Liver (tissue), 3 donors: Measurements from ENCODE around the gene SOST.

Experiments
- EGR1 ChIP-seq, 2 donors: IDR thresholded peaks; 2 replicates each; pipeline ENCODE4 v1.6.1; 2016 to 2018; ENCODE audit warnings: antibody characterized with exemption in 2 of 2, low read depth in 2 of 2
- GABPA ChIP-seq, 2 donors: IDR thresholded peaks in 1 of 2; conservative IDR thresholded peaks in 1 of 2; 2 replicates each; pipeline ENCODE4 v1.6.1; 2016; ENCODE audit warnings: antibody characterized with exemption in 2 of 2, mild to moderate bottlenecking in 1 of 2, moderate library complexity in 1 of 2
- JUND ChIP-seq, 2 donors: IDR thresholded peaks; 2 replicates each; pipeline ENCODE4 v1.6.1; 2016; ENCODE audit warnings: antibody characterized with exemption in 2 of 2
- NR2F2 ChIP-seq: IDR thresholded peaks from 2 replicates; pipeline ENCODE4 v1.6.1; 2016; ENCODE audit warnings: antibody characterized with exemption
- RAD21 ChIP-seq, 2 donors: IDR thresholded peaks; 2 replicates each; pipeline ENCODE4 v1.6.1; 2016; ENCODE audit warnings: antibody characterized with exemption in 2 of 2, mild to moderate bottlenecking in 2 of 2
- RXRA ChIP-seq, 2 donors: IDR thresholded peaks; 2 replicates each; pipeline ENCODE4 v1.6.1; 2017 to 2018; ENCODE audit warnings: antibody characterized with exemption in 2 of 2, mild to moderate bottlenecking in 1 of 2
- SP1 ChIP-seq: IDR thresholded peaks from 2 replicates; pipeline ENCODE4 v1.6.1; 2018; ENCODE audit warnings: antibody characterized with exemption, mild to moderate bottlenecking
- TAF1 ChIP-seq: conservative IDR thresholded peaks from 2 replicates; pipeline ENCODE4 v1.6.1; 2016; ENCODE audit warnings: antibody characterized with exemption, mild to moderate bottlenecking
- YY1 ChIP-seq: IDR thresholded peaks from 2 replicates; pipeline ENCODE4 v1.6.1; 2016; ENCODE audit warnings: antibody characterized with exemption, mild to moderate bottlenecking
- TF ChIP-seq, protein P1 (sequence below): fragments of 150-350 bp; IDR thresholded peaks from 2 replicates; pipeline ENCODE4 v1.5.1; 2017; ENCODE audit warnings: improper control_type of control experiment, low read depth, low read length; ENCODE audit not compliant: missing input control
- TF ChIP-seq, protein P2 (sequence below): IDR thresholded peaks from 2 replicates; pipeline ENCODE4 v1.6.1; 2016; ENCODE audit warnings: antibody characterized with exemption, mild to moderate bottlenecking
- TF ChIP-seq, protein P3 (sequence below): IDR thresholded peaks from 2 replicates; pipeline ENCODE4 v1.6.1; 2016; ENCODE audit warnings: antibody characterized with exemption
- TF ChIP-seq, protein P4 (sequence below): IDR thresholded peaks from 2 replicates; pipeline ENCODE4 v1.6.1; 2016; ENCODE audit warnings: antibody characterized with exemption
- donor health status: healthy.
- donor health status: healthy.

DNA sequence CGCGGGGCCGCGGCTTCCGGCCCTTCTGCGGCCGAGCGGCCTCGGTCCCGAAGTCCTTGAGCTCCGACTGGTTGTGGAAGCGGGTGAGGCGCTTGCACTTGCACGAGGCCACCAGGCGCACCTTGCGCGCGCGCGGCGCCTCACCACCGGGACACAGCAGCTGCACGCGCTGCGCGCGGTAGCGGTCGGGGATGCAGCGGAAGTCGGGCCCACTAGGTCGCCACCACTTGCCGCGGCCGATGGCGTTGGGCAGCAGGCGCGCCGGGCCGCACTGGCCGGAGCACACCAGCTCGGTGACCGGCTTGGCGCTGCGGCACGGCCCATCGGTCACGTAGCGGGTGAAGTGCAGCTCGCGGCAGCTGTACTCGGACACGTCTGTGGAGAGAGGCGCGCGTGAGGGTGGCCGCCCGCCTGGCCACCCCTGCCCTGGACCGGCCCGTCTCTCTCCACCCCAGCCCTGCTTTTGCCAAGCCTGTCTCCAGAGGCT lies 3.2 kb downstream of the SOST start:
- TF ChIP-seq TAF1 (no peak), EGR1 (IDR thresholded peaks at IDR 0.05; ENCODE audit: low read depth in 2 of 2) (no peak), JUND (IDR thresholded peaks at IDR 0.05) (no peak), YY1 (no peak), SP1 (no peak), RXRA (IDR thresholded peaks at IDR 0.05) (no peak), RAD21 (IDR thresholded peaks at IDR 0.05) (no peak), NR2F2 (no peak), GABPA (IDR thresholded peaks at IDR 0.05 in 1 of 2, conservative IDR thresholded peaks at IDR 0.05 in 1 of 2) (no peak)
- TF ChIP-seq, protein P1, sequence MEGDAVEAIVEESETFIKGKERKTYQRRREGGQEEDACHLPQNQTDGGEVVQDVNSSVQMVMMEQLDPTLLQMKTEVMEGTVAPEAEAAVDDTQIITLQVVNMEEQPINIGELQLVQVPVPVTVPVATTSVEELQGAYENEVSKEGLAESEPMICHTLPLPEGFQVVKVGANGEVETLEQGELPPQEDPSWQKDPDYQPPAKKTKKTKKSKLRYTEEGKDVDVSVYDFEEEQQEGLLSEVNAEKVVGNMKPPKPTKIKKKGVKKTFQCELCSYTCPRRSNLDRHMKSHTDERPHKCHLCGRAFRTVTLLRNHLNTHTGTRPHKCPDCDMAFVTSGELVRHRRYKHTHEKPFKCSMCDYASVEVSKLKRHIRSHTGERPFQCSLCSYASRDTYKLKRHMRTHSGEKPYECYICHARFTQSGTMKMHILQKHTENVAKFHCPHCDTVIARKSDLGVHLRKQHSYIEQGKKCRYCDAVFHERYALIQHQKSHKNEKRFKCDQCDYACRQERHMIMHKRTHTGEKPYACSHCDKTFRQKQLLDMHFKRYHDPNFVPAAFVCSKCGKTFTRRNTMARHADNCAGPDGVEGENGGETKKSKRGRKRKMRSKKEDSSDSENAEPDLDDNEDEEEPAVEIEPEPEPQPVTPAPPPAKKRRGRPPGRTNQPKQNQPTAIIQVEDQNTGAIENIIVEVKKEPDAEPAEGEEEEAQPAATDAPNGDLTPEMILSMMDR: no peak
- TF ChIP-seq, protein P2, sequence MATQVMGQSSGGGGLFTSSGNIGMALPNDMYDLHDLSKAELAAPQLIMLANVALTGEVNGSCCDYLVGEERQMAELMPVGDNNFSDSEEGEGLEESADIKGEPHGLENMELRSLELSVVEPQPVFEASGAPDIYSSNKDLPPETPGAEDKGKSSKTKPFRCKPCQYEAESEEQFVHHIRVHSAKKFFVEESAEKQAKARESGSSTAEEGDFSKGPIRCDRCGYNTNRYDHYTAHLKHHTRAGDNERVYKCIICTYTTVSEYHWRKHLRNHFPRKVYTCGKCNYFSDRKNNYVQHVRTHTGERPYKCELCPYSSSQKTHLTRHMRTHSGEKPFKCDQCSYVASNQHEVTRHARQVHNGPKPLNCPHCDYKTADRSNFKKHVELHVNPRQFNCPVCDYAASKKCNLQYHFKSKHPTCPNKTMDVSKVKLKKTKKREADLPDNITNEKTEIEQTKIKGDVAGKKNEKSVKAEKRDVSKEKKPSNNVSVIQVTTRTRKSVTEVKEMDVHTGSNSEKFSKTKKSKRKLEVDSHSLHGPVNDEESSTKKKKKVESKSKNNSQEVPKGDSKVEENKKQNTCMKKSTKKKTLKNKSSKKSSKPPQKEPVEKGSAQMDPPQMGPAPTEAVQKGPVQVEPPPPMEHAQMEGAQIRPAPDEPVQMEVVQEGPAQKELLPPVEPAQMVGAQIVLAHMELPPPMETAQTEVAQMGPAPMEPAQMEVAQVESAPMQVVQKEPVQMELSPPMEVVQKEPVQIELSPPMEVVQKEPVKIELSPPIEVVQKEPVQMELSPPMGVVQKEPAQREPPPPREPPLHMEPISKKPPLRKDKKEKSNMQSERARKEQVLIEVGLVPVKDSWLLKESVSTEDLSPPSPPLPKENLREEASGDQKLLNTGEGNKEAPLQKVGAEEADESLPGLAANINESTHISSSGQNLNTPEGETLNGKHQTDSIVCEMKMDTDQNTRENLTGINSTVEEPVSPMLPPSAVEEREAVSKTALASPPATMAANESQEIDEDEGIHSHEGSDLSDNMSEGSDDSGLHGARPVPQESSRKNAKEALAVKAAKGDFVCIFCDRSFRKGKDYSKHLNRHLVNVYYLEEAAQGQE: no peak
- TF ChIP-seq, protein P3, sequence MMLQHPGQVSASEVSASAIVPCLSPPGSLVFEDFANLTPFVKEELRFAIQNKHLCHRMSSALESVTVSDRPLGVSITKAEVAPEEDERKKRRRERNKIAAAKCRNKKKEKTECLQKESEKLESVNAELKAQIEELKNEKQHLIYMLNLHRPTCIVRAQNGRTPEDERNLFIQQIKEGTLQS: no peak
- TF ChIP-seq, protein P4, sequence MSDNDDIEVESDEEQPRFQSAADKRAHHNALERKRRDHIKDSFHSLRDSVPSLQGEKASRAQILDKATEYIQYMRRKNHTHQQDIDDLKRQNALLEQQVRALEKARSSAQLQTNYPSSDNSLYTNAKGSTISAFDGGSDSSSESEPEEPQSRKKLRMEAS: no peak
